Measurements from ENCODE around the gene SPP2. TPM values are rescaled to one million over a fixed set of nuclear protein-coding genes. Genes with fewer than 3 reads are reported as not detected.

The SPP2 gene, protein sequence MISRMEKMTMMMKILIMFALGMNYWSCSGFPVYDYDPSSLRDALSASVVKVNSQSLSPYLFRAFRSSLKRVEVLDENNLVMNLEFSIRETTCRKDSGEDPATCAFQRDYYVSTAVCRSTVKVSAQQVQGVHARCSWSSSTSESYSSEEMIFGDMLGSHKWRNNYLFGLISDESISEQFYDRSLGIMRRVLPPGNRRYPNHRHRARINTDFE
- total RNA-seq (2021; ENCODE audit: unreplicated experiment), result not detected
- not detected for polyA plus RNA-seq (2012; ENCODE audit: insufficient read length)
- Bru-seq, nascent RNA, result percentile 4 among the genes with signal in this experiment
- not detected for BruChase-seq, experiment 1, labeled RNA remaining after a 2-hour chase
- not detected for BruChase-seq, experiment 2, labeled RNA remaining after a 6-hour chase
- long read RNA-seq, result 0 reads

DNA sequence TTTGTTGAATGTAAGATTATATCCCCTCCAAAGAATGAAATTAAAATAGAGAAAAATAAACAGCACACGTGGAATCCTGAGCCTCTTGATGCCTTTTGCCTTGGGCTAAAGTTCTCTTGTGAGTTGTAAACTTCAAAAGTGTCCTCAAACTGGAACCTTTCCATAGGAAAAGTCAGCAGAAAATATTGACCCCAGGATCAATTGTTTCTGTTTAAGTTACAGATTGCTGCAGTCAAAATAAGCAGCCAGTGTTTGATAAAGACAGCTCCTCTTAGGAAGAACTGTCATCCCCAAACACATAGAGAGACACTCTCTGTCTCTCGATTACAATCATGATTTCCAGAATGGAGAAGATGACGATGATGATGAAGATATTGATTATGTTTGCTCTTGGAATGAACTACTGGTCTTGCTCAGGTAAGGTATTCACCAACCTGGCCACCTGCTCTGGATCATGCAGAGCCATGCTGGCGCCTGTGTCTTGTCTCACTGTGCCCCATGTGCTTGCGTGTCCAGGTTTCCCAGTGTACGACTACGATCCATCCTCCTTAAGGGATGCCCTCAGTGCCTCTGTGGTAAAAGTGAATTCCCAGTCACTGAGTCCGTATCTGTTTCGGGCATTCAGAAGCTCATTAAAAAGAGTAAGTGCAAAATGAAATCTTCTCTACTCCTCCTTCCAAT, at the start of gene SPP2:
SPP2 (plus strand) TSS at position 248 of the 681 bp plus-strand sequence; CDS start at position 333, 85 bp downstream.
- in situ Hi-C loops (cut with HindIII; ENCODE audit: low pct_unique_long_range_greater_than_20kb, low sequenced_read_pairs) (no loop called here), intact Hi-C loops (cut with micrococcal nuclease; ENCODE audit: unreplicated experiment) (no loop called here)
- no peaks in the 10 kb centered on the region for H3K27me3 ChIP-seq (ENCODE audit: control insufficient read depth, insufficient read depth, low read length)
- peak within 1 kb of the TSS; percentile 2; the same call in 1 of the 2 replicates for H3K27ac ChIP-seq (ENCODE audit: low read length)
- no peak for ATAC-seq
- no peaks in the 10 kb centered on the region for H3K36me3 ChIP-seq (ENCODE audit: control insufficient read depth, insufficient read depth, low read length)
- H3K9me3 ChIP-seq (ENCODE audit: control insufficient read depth, insufficient read depth, low read depth, low read length), result no peaks in the 10 kb centered on the region
- ChIA-PET CTCF (no interaction called here), POLR2A (no interaction called here)
- no peaks in the 10 kb centered on the region for H3K4me1 ChIP-seq (ENCODE audit: control insufficient read depth, insufficient read depth, low read length)
- TF ChIP-seq, protein P1, sequence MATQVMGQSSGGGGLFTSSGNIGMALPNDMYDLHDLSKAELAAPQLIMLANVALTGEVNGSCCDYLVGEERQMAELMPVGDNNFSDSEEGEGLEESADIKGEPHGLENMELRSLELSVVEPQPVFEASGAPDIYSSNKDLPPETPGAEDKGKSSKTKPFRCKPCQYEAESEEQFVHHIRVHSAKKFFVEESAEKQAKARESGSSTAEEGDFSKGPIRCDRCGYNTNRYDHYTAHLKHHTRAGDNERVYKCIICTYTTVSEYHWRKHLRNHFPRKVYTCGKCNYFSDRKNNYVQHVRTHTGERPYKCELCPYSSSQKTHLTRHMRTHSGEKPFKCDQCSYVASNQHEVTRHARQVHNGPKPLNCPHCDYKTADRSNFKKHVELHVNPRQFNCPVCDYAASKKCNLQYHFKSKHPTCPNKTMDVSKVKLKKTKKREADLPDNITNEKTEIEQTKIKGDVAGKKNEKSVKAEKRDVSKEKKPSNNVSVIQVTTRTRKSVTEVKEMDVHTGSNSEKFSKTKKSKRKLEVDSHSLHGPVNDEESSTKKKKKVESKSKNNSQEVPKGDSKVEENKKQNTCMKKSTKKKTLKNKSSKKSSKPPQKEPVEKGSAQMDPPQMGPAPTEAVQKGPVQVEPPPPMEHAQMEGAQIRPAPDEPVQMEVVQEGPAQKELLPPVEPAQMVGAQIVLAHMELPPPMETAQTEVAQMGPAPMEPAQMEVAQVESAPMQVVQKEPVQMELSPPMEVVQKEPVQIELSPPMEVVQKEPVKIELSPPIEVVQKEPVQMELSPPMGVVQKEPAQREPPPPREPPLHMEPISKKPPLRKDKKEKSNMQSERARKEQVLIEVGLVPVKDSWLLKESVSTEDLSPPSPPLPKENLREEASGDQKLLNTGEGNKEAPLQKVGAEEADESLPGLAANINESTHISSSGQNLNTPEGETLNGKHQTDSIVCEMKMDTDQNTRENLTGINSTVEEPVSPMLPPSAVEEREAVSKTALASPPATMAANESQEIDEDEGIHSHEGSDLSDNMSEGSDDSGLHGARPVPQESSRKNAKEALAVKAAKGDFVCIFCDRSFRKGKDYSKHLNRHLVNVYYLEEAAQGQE (IDR thresholded peaks at IDR 0.05; ENCODE audit: insufficient read depth in 1 of 2, low read depth in 2 of 2, low read length in 1 of 2), result no peak
- TF ChIP-seq SIN3A (IDR thresholded peaks at IDR 0.05; ENCODE audit: borderline replicate concordance, insufficient read depth, low read depth, low read length), result no peak
- TF ChIP-seq, protein P2, sequence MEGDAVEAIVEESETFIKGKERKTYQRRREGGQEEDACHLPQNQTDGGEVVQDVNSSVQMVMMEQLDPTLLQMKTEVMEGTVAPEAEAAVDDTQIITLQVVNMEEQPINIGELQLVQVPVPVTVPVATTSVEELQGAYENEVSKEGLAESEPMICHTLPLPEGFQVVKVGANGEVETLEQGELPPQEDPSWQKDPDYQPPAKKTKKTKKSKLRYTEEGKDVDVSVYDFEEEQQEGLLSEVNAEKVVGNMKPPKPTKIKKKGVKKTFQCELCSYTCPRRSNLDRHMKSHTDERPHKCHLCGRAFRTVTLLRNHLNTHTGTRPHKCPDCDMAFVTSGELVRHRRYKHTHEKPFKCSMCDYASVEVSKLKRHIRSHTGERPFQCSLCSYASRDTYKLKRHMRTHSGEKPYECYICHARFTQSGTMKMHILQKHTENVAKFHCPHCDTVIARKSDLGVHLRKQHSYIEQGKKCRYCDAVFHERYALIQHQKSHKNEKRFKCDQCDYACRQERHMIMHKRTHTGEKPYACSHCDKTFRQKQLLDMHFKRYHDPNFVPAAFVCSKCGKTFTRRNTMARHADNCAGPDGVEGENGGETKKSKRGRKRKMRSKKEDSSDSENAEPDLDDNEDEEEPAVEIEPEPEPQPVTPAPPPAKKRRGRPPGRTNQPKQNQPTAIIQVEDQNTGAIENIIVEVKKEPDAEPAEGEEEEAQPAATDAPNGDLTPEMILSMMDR (IDR thresholded peaks at IDR 0.05), result no peak
- no peak for TF ChIP-seq POLR2AphosphoS5 (IDR thresholded peaks at IDR 0.05; ENCODE audit: low read depth, low read length)
- no peak for TF ChIP-seq TCF7L2 (IDR thresholded peaks at IDR 0.05; ENCODE audit: low read depth, low read length)
- no peak within 1 kb of the TSS for H3K4me3 ChIP-seq (ENCODE audit: low read depth in 2 of 2, low read length in 2 of 2)
- DNase-seq (ENCODE audit: low read depth, low spot score), result no peak
- BruUV-seq (replicated peaks), result no TSS peak

DNA sequence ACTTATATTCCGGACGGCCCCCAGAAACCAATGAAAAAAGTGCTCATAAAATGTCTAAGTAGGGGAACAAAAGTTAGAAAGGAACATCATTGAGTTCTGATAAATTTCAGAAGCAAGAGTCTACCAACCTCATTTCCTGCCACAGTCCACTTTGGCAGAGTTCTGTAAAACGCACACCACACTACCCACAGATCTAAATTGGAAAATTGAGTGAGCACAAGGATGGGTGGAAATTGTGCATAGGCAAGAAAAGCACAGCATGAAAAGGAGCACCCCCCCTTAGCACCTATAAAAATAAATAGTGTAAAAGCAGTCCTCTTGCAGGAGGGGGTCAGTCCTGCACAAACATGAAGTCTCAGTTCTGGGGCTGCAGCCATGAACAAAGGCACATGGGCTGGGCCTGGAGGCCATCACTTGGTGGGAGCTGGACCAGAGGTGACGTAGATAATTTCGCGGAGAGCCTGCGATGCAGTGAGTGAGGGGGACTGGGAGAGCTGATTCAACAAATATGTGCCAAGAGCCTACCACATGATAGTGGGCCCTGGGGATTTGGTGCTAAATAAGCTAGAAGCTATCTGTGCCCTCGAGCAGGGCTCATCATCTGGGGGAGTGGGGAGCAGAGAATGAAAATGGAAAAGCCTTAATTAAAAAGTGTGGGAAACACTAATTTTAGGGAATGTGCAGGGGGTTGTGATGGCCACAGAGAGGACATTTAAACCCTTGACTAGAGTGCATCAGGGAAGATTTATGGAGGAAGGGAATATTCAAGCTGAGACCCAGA, 48.9 kb upstream of the SPP2 start:
- ATAC-seq (no peak), DNase-seq (ENCODE audit: low read depth, low spot score) (no peak)
- Histone ChIP-seq H3K27ac (ENCODE audit: low read length) (peak overlapping the region; percentile 45; the same call in 1 of the 2 replicates), H3K4me1 (ENCODE audit: control insufficient read depth, insufficient read depth, low read length) (peaks cover 26% of the 10 kb centered on the region), H3K27me3 (ENCODE audit: control insufficient read depth, insufficient read depth, low read length) (no peaks in the 10 kb centered on the region), H3K36me3 (ENCODE audit: control insufficient read depth, insufficient read depth, low read length) (no peaks in the 10 kb centered on the region), H3K9me3 (ENCODE audit: control insufficient read depth, insufficient read depth, low read depth, low read length) (no peaks in the 10 kb centered on the region), H3K4me3 (ENCODE audit: low read depth in 2 of 2, low read length in 2 of 2) (no peak overlapping the region)
- ChIA-PET CTCF (no interaction called here), POLR2A (no interaction called here)
- intact Hi-C loops (cut with micrococcal nuclease; ENCODE audit: unreplicated experiment) (no loop called here), in situ Hi-C loops (cut with HindIII; ENCODE audit: low pct_unique_long_range_greater_than_20kb, low sequenced_read_pairs) (no loop called here)
- BruUV-seq (replicated peaks), result no TSS peak
- no peak for TF ChIP-seq POLR2AphosphoS5 (IDR thresholded peaks at IDR 0.05; ENCODE audit: low read depth, low read length)
- TF ChIP-seq TCF7L2 (IDR thresholded peaks at IDR 0.05; ENCODE audit: low read depth, low read length), result no peak
- TF ChIP-seq, protein P2 (IDR thresholded peaks at IDR 0.05), result no peak
- TF ChIP-seq, protein P1 (IDR thresholded peaks at IDR 0.05; ENCODE audit: insufficient read depth in 1 of 2, low read depth in 2 of 2, low read length in 1 of 2), result no peak
- TF ChIP-seq SIN3A (IDR thresholded peaks at IDR 0.05; ENCODE audit: borderline replicate concordance, insufficient read depth, low read depth, low read length), result no peak
